IMR-90 (cell line): ENCODE measurements around the gene ASIC2. TPM values are rescaled to one million over a fixed set of nuclear protein-coding genes. Genes with fewer than 3 reads are reported as not detected.

ENCODE experiments used
- ATAC-seq: fragments of 200-7000 bp; cut with Tn5 transposase; 2 replicates; pipeline ENCODE4 v1.9.1; 2020; ENCODE audit warnings: low read depth, mild to moderate bottlenecking, moderate library complexity
- BruUV-seq: library from RNA; stranded (reverse); fragments of 400-500 nt; replicated peaks from 2 replicates; lab custom pipeline; 2021; lab: Mats Ljungman, UMichigan
- CTCF ChIA-PET: fragments of 300-600 bp; formaldehyde crosslinking; extraction: SDS; loops from one replicate; lab custom pipeline; 2021; ENCODE audit warnings: antibody characterized with exemption; lab: Yijun Ruan, JAX
- POLR2A ChIA-PET: fragments of 300-600 bp; sonication (Branson Sonifier 250); formaldehyde crosslinking; loops from one replicate; lab custom pipeline; 2022; ENCODE audit warnings: antibody characterized with exemption; ENCODE audit not compliant: unreplicated experiment; lab: Charles Lee
- DNase-seq: peaks from one replicate; pipeline ENCODE4 v3.0.0; 2013
- H2AFZ ChIP-seq: replicated peaks from 2 replicates; pipeline ENCODE3; 2013; ENCODE audit warnings: low read length, mild to moderate bottlenecking; ENCODE audit not compliant: poor library complexity
- H2AK5ac ChIP-seq: 2 replicates; pipeline ENCODE4 v1.6.1; 2013; ENCODE audit warnings: low read depth, low read length, inconsistent platforms
- H2AK9ac ChIP-seq: replicated peaks from 2 replicates; pipeline ENCODE3; 2013; ENCODE audit warnings: mild to moderate bottlenecking, low read depth, low read length, moderate library complexity; ENCODE audit not compliant: poor library complexity
- H2BK120ac ChIP-seq: 2 replicates; pipeline ENCODE4 v1.6.1; 2013; ENCODE audit warnings: low read depth, low read length, inconsistent platforms
- H2BK15ac ChIP-seq: 3 replicates; pipeline ENCODE4 v1.6.1; 2013; ENCODE audit warnings: low read depth, low read length, inconsistent platforms
- H2BK20ac ChIP-seq: 2 replicates; pipeline ENCODE4 v1.6.1; 2013; ENCODE audit warnings: low read depth, mild to moderate bottlenecking, inconsistent platforms, low read length, moderate library complexity
- H2BK5ac ChIP-seq: 2 replicates; pipeline ENCODE4 v1.6.1; 2013; ENCODE audit warnings: mild to moderate bottlenecking, low read depth, low read length, inconsistent platforms; ENCODE audit not compliant: poor library complexity, severe bottlenecking
- H3K14ac ChIP-seq: replicated peaks from 2 replicates; pipeline ENCODE4 v1.6.1; 2013; ENCODE audit warnings: low read depth, low read length, inconsistent platforms
- H3K18ac ChIP-seq: 2 replicates; pipeline ENCODE4 v1.6.1; 2013; ENCODE audit warnings: low read depth, low read length, control low read depth
- H3K23ac ChIP-seq: 2 replicates; pipeline ENCODE4 v1.6.1; 2013; ENCODE audit warnings: low read depth, low read length, inconsistent platforms
- H3K27ac ChIP-seq: 2 replicates; pipeline ENCODE4 v1.5.1; 2013; ENCODE audit warnings: mild to moderate bottlenecking, control low read depth, low read length; ENCODE audit not compliant: insufficient read depth
- H3K27me3 ChIP-seq: 2 replicates; pipeline ENCODE4 v1.6.1; 2013; ENCODE audit warnings: low read length; ENCODE audit not compliant: control insufficient read depth, insufficient read depth
- H3K36me3 ChIP-seq: 2 replicates; pipeline ENCODE4 v1.6.1; 2013; ENCODE audit warnings: low read length, mixed read lengths; ENCODE audit not compliant: control insufficient read depth, insufficient read depth
- H3K4ac ChIP-seq: 2 replicates; pipeline ENCODE4 v1.6.1; 2013; ENCODE audit warnings: low read depth, low read length, inconsistent platforms
- H3K4me1 ChIP-seq: 2 replicates; pipeline ENCODE4 v1.6.1; 2013; ENCODE audit warnings: low read length, mixed read lengths; ENCODE audit not compliant: control insufficient read depth, insufficient read depth
- H3K4me2 ChIP-seq: 2 replicates; pipeline ENCODE4 v1.6.1; 2013; ENCODE audit warnings: low read depth, mild to moderate bottlenecking, control low read depth, low read length, moderate library complexity
- H3K4me3 ChIP-seq: 2 replicates; pipeline ENCODE4 v1.5.1; 2013; ENCODE audit warnings: low read depth, mild to moderate bottlenecking, control low read depth, low read length, moderate library complexity; ENCODE audit not compliant: insufficient read depth
- H3K56ac ChIP-seq: 2 replicates; pipeline ENCODE4 v1.6.1; 2013; ENCODE audit warnings: low read length, inconsistent platforms; ENCODE audit not compliant: insufficient read depth; ENCODE audit errors: extremely low read depth
- H3K79me1 ChIP-seq, 2 experiments: 2 replicates each; pipeline ENCODE4 v1.6.1; 2013; ENCODE audit warnings: low read length in 2 of 2, inconsistent platforms in 1 of 2, low read depth in 1 of 2
- H3K9ac ChIP-seq: 2 replicates; pipeline ENCODE4 v1.6.1; 2013; ENCODE audit warnings: low read depth, low read length, control low read depth
- H3K9me1 ChIP-seq: 2 replicates; pipeline ENCODE4 v1.6.1; 2013; ENCODE audit warnings: low read length, inconsistent platforms; ENCODE audit not compliant: insufficient read depth
- H3K9me3 ChIP-seq: 2 replicates; pipeline ENCODE4 v1.6.1; 2013; ENCODE audit warnings: low read length; ENCODE audit not compliant: control insufficient read depth, insufficient read depth
- H4K20me1 ChIP-seq: 2 replicates; pipeline ENCODE4 v1.6.1; 2013; ENCODE audit warnings: low read length, inconsistent platforms; ENCODE audit not compliant: insufficient read depth
- H4K5ac ChIP-seq: 2 replicates; pipeline ENCODE4 v1.6.1; 2013; ENCODE audit warnings: mild to moderate bottlenecking, low read depth, low read length, control low read depth
- H4K8ac ChIP-seq, 2 experiments: 2 replicates each; pipeline ENCODE4 v1.6.1; 2013; ENCODE audit warnings: low read depth in 2 of 2, low read length in 2 of 2, control low read depth in 1 of 2, inconsistent platforms in 1 of 2
- H4K91ac ChIP-seq: 2 replicates; pipeline ENCODE4 v1.6.1; 2013; ENCODE audit warnings: low read depth, low read length, inconsistent platforms; ENCODE audit not compliant: insufficient read depth
- BHLHE40 ChIP-seq: fragments of 150-350 bp; IDR thresholded peaks from 2 replicates; pipeline ENCODE4 v1.6.1; 2016; ENCODE audit warnings: mild to moderate bottlenecking, low read depth, low read length
- CEBPB ChIP-seq: IDR thresholded peaks from 2 replicates; pipeline ENCODE4 v1.6.1; 2012; ENCODE audit warnings: low read depth, low read length, improper control_type of control experiment
- CHD1 ChIP-seq: IDR thresholded peaks from 2 replicates; pipeline ENCODE4 v1.6.1; 2012; ENCODE audit warnings: low read depth, low read length, improper control_type of control experiment
- FOS ChIP-seq: fragments of 150-350 bp; IDR thresholded peaks from 2 replicates; pipeline ENCODE4 v1.6.1; 2016; ENCODE audit warnings: low read depth, low read length
- MAFK ChIP-seq: IDR thresholded peaks from 2 replicates; pipeline ENCODE4 v1.6.1; 2012; ENCODE audit warnings: low read depth, low read length, improper control_type of control experiment
- MAZ ChIP-seq: IDR thresholded peaks from 2 replicates; pipeline ENCODE4 v1.6.1; 2012; ENCODE audit warnings: low read depth, mild to moderate bottlenecking, low read length, improper control_type of control experiment, moderate library complexity, borderline replicate concordance
- MXI1 ChIP-seq: IDR thresholded peaks from 2 replicates; pipeline ENCODE4 v1.6.1; 2012; ENCODE audit warnings: low read depth, mild to moderate bottlenecking, low read length, moderate library complexity, borderline replicate concordance
- NFE2L2 ChIP-seq: fragments of 150-350 bp; IDR thresholded peaks from 2 replicates; pipeline ENCODE4 v1.6.1; 2016; ENCODE audit warnings: low read depth, mild to moderate bottlenecking, low read length
- POLR2A ChIP-seq: IDR thresholded peaks from 2 replicates; pipeline ENCODE4 v1.6.1; 2012; ENCODE audit warnings: mild to moderate bottlenecking, low read depth, low read length
- RAD21 ChIP-seq: IDR thresholded peaks from 2 replicates; pipeline ENCODE4 v1.6.1; 2012; ENCODE audit warnings: low read length, improper control_type of control experiment
- RCOR1 ChIP-seq: IDR thresholded peaks from 2 replicates; pipeline ENCODE4 v1.6.1; 2012; ENCODE audit warnings: mild to moderate bottlenecking, low read length, improper control_type of control experiment; ENCODE audit not compliant: insufficient replicate concordance
- RFX5 ChIP-seq: IDR thresholded peaks from 2 replicates; pipeline ENCODE4 v1.8.0; 2012; ENCODE audit warnings: low read depth, mild to moderate bottlenecking, low read length, moderate library complexity
- SMC3 ChIP-seq: fragments of 150-350 bp; IDR thresholded peaks from 2 replicates; pipeline ENCODE4 v1.6.1; 2016; ENCODE audit warnings: low read depth, mild to moderate bottlenecking, antibody characterized with exemption, low read length, moderate library complexity
- WGBS, 2 experiments: methylation state at CpG; one replicate each; pipeline versions ENCODE4 v1.1.5 to v1.1.7; 2013; ENCODE audit warnings: missing lambda C conversion rate in 2 of 2; ENCODE audit not compliant: insufficient read length in 1 of 2; ENCODE audit errors: extremely low coverage in 2 of 2; 5-methylcytosine and 5-hydroxymethylcytosine counted together
- dilution Hi-C: fragments of 300-500 bp; cut with HindIII; formaldehyde crosslinking; loops from one replicate; pipeline ENCODE4 v1.14.3; 2018; ENCODE audit warnings: low sequenced_read_pairs; ENCODE audit not compliant: unreplicated experiment
- in situ Hi-C: fragments of 300-500 bp; cut with MboI; formaldehyde crosslinking; loops from 3 replicates; pipeline ENCODE4 v1.14.3; 2019; ENCODE audit warnings: low sequenced_read_pairs, inconsistent platforms, mixed read lengths
- intact Hi-C: fragments of 100-400 bp; cut with micrococcal nuclease; formaldehyde crosslinking; loops from 2 replicates; pipeline ENCODE4 v1.10.0; 2022
- polyA plus RNA-seq, 3 experiments: library from polyadenylated mRNA; depleted of rRNA; stranded (reverse); fragments of >200 nt; gene quantifications; 2 replicates each; pipeline ENCODE4 v1.2.3, GENCODE V29; 2012; ENCODE audit warnings: low replicate concordance in 1 of 3
- total RNA-seq: library from RNA; depleted of rRNA; stranded (reverse); fragments of >200 nt; gene quantifications from 2 replicates; pipeline ENCODE4 v1.2.3, GENCODE V29; 2012
- TF ChIP-seq, protein P1 (sequence below): conservative IDR thresholded peaks from 2 replicates; pipeline ENCODE4 v1.5.1; 2012; ENCODE audit warnings: mild to moderate bottlenecking, low read depth, low read length, improper control_type of control experiment
- TF ChIP-seq, protein P2 (sequence below): fragments of 150-350 bp; IDR thresholded peaks from 2 replicates; pipeline ENCODE4 v1.6.1; 2017; ENCODE audit warnings: mild to moderate bottlenecking, antibody characterized with exemption, low read length, low read depth
- TF ChIP-seq, protein P3 (sequence below): fragments of 150-350 bp; IDR thresholded peaks from 2 replicates; pipeline ENCODE4 v1.6.1; 2016; ENCODE audit warnings: low read depth, mild to moderate bottlenecking, low read length, moderate library complexity, borderline replicate concordance

ASIC2 gene
- total and polyA plus RNA-seq, 2 of the 4 experiments (the other 2 are of a cell fraction), result under 0.01 to 0.15 TPM

DNA sequence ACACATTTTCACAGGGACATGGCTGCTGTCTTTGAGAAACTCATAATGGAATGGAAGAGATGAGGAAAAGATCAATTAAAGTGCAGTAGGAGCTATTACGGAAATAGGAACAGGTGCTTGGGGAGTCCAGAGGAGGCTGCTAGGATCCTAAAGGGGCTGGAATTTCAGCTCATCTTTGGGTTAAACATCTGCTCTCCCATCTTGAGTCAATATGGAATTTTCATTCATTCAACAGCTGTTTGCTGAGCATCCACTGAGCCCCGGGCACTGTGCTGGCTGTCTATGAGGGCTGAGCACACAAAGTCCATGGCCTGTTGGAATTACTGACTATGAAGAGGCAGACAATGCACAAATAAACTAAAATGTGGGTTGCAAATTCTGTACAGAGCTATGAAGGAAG, 47.9 kb downstream of the ASIC2 start:
- in situ Hi-C loops, result no loop called here
- no peaks in the 10 kb centered on the region for H4K20me1 ChIP-seq
- ChIA-PET CTCF (no interaction called here), POLR2A (no interaction called here)
- no peak overlapping the region for H3K4ac ChIP-seq
- H3K36me3 ChIP-seq, result no peaks in the 10 kb centered on the region
- no peak overlapping the region for H3K4me3 ChIP-seq
- no peaks in the 10 kb centered on the region for H3K27me3 ChIP-seq
- H3K9ac ChIP-seq, result no peak overlapping the region
- no peak overlapping the region for H2AK5ac ChIP-seq
- H4K8ac ChIP-seq, result no peak overlapping the region
- H3K27ac ChIP-seq, result no peak overlapping the region
- DNase-seq (no peak), ATAC-seq (no peak)
- no peak for TF ChIP-seq MXI1
- TF ChIP-seq RFX5, result no peak
- TF ChIP-seq MAZ, result no peak
- TF ChIP-seq RCOR1, result no peak
- no peak for TF ChIP-seq FOS
- no peak for TF ChIP-seq CEBPB
- TF ChIP-seq CHD1, result no peak
- TF ChIP-seq, protein P1, sequence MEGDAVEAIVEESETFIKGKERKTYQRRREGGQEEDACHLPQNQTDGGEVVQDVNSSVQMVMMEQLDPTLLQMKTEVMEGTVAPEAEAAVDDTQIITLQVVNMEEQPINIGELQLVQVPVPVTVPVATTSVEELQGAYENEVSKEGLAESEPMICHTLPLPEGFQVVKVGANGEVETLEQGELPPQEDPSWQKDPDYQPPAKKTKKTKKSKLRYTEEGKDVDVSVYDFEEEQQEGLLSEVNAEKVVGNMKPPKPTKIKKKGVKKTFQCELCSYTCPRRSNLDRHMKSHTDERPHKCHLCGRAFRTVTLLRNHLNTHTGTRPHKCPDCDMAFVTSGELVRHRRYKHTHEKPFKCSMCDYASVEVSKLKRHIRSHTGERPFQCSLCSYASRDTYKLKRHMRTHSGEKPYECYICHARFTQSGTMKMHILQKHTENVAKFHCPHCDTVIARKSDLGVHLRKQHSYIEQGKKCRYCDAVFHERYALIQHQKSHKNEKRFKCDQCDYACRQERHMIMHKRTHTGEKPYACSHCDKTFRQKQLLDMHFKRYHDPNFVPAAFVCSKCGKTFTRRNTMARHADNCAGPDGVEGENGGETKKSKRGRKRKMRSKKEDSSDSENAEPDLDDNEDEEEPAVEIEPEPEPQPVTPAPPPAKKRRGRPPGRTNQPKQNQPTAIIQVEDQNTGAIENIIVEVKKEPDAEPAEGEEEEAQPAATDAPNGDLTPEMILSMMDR, result no peak
- TF ChIP-seq BHLHE40, result no peak
- no peak for TF ChIP-seq MAFK
- TF ChIP-seq, protein P2, sequence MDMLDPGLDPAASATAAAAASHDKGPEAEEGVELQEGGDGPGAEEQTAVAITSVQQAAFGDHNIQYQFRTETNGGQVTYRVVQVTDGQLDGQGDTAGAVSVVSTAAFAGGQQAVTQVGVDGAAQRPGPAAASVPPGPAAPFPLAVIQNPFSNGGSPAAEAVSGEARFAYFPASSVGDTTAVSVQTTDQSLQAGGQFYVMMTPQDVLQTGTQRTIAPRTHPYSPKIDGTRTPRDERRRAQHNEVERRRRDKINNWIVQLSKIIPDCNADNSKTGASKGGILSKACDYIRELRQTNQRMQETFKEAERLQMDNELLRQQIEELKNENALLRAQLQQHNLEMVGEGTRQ, result no peak
- no peak for TF ChIP-seq SMC3
- no peak for TF ChIP-seq RAD21
- TF ChIP-seq, protein P3, sequence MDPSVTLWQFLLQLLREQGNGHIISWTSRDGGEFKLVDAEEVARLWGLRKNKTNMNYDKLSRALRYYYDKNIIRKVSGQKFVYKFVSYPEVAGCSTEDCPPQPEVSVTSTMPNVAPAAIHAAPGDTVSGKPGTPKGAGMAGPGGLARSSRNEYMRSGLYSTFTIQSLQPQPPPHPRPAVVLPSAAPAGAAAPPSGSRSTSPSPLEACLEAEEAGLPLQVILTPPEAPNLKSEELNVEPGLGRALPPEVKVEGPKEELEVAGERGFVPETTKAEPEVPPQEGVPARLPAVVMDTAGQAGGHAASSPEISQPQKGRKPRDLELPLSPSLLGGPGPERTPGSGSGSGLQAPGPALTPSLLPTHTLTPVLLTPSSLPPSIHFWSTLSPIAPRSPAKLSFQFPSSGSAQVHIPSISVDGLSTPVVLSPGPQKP, result no peak
- no peak for TF ChIP-seq NFE2L2
- no peak for TF ChIP-seq POLR2A
- H4K5ac ChIP-seq, result no peak overlapping the region
- no peaks in the 10 kb centered on the region; the same call in 1 of the 2 replicates for H3K9me1 ChIP-seq
- no peak overlapping the region for H2AK9ac ChIP-seq
- H3K9me3 ChIP-seq, result no peaks in the 10 kb centered on the region
- H3K4me1 ChIP-seq, result peaks cover 6% of the 10 kb centered on the region; the same call in 1 of the 2 replicates
- no TSS peak for BruUV-seq
- intact Hi-C loops, result no loop called here
- no peak overlapping the region for H3K18ac ChIP-seq
- H3K56ac ChIP-seq, result no peak overlapping the region
- dilution Hi-C loops, result no loop called here
- H2BK20ac ChIP-seq, result no peak overlapping the region
- no peak overlapping the region for H2AFZ ChIP-seq
- H3K14ac ChIP-seq, result no peak overlapping the region
- no peak overlapping the region for H3K4me2 ChIP-seq
- no peaks in the 10 kb centered on the region for H3K79me1 ChIP-seq
- H2BK5ac ChIP-seq, result no peak overlapping the region
- H2BK120ac ChIP-seq, result no peak overlapping the region
- H4K91ac ChIP-seq, result no peak overlapping the region
- no peak overlapping the region for H2BK15ac ChIP-seq
- no CpG with 5 or more reads among the region's 2 CpGs for WGBS, 2 experiments
- H3K23ac ChIP-seq, result no peak overlapping the region
